Middle frontal gyrus (tissue), 1 donor: ENCODE results near the gene NOSTRIN.
"Not testable (repeated sequence)": the region's sequence is repeated elsewhere in the genome, so short reads cannot be mapped to it uniquely, and the experiment has no call there.

ENCODE experiments used
- DNase-seq: peaks from one replicate; pipeline ENCODE4 v3.0.0-alpha.2; 2015; ENCODE audit warnings: low spot score; ENCODE audit errors: extremely low spot score

Gene NOSTRIN, protein sequence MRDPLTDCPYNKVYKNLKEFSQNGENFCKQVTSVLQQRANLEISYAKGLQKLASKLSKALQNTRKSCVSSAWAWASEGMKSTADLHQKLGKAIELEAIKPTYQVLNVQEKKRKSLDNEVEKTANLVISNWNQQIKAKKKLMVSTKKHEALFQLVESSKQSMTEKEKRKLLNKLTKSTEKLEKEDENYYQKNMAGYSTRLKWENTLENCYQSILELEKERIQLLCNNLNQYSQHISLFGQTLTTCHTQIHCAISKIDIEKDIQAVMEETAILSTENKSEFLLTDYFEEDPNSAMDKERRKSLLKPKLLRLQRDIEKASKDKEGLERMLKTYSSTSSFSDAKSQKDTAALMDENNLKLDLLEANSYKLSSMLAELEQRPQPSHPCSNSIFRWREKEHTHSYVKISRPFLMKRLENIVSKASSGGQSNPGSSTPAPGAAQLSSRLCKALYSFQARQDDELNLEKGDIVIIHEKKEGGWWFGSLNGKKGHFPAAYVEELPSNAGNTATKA

GRCh38 chr2:168801961-168802858 is at the start of gene NOSTRIN:
Gene NOSTRIN, plus strand, starts transcription at chr2:168802637. Its CDS starts 10 bp downstream, at chr2:168802647.
- DNase-seq, result no peak

- no peak for DNase-seq
Measured at GRCh38 chr2:168753765-168754329, 48.6 kb upstream of the NOSTRIN start.

- DNase-seq, result no peak
Measured at GRCh38 chr2:168757223-168757622, 45.2 kb upstream of the NOSTRIN start.

- no peak for DNase-seq
Measured at GRCh38 chr2:168758970-168759820, 43.2 kb upstream of the NOSTRIN start.

DNA sequence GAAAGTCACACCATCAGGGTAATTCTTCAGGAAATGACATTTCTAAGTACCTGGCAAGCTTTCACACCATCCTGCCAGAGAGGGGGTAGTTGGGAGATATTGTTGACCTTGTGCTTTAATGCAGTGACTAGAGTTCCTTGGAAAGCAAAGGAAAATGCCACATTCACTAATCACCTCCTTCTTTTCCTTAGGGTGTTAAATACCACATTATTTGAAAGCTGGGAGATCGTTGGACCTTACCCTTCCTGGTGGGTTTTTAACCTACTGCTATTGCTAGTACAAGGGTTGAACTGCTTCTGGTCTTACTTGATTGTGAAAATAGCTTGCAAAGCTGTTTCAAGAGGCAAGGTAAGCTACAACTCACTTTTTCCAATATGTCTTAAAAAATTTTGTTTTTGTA is 37.0 kb upstream of the NOSTRIN start:
- DNase-seq, result no peak

DNA sequence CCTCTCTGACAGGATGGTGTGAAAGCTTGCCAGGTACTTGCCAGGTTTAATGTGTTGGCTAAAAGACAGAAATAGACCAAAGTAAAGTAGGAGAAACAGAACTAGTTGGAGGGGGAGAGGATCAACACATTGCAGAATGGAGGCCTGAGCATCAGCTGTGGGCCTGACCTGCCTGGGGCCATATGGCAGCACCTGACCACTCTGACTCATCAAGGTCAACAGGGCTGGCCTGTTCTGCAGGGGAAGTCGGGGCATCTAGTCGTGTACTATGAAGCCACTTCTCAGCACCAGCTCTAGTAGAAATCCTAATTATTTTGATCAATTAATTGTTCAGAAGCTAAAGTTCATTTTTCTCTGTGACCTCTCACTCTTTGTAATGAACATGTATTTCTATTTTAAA is 35.8 kb upstream of the NOSTRIN start:
- no peak for DNase-seq

GRCh38 chr2:168767258-168767657 is 35.2 kb upstream of the NOSTRIN start:
- DNase-seq, result no peak

DNA sequence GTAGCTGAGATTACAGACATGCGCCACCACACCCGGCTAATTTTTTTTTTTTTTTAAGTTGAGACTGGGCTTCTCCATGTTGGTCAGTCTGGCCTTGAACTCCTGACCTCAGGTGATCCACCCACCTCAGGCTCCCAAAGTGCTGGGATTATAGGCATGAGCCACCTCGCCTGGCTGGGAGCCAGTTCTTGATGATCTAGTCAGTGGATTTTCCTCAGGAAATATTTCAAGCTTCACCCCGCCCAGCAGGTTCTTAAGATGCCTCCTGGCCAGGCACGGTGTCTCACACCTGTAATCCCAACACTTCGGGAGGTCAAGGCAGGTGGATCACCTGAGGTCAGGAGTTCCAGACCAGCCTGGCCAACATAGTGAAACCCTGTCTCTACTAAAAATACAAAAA is 34.1 kb upstream of the NOSTRIN start:
- DNase-seq, result not testable (repeated sequence)

- no peak for DNase-seq
Measured at GRCh38 chr2:168770796-168771195, 31.6 kb upstream of the NOSTRIN start.

DNA sequence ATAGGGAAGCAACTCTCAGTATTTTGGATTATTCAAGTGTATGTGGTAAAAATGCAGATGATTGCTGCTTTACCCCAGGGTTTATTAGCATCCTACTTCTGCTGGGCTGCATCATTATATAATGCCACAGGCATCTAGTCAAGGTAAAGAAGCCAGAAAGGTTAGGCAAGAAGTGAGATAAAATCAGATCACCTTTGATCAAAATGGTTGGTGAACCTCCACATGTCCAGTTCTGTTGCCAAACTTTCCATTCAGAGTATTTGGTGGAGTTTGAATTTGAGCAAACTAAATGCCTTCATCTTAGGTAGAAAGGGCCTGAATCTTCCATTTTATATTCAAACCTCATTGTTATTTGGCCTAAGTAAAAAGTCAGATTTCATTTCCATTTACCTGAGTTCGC is 29.7 kb upstream of the NOSTRIN start:
- DNase-seq, result no peak

GRCh38 chr2:168773128-168773527 is 29.3 kb upstream of the NOSTRIN start:
- no peak for DNase-seq

DNA sequence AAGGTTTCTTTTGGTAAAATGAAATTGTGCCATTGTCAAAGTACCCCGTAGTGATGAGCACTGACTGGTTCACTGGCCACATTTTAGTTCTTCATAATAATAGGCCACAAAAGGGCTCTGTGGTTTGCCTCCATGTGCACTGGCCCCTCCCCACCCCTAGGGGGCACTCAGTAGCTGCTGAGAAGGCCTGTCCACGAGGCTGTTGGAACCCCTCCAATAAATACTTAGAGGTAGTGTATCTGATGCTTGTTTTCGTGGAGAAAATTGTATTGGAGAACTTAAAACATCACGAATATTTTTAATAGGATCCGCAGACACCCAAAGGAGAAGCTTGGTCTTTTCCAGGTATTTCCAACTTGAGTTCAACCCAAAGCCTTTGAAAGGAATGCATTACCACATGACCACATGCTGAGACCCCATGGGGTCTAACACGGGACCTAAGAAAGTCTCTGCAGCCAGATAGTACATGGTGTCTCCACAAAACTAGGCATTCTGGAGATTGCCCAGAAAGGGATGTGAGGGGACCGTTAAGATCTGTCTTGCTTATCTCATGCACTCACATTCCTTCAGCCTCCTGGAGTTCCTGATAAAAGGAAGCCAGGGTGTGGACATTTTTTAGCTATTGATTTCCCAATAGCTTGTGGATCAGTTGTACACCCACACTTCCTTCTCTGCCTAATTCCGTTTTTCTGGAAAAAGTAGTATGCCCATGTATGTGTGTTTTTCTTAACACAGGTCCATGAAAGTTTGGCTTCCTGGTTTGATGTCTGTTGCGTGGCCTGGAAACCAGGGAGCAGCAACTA is 28.5 kb upstream of the NOSTRIN start:
- no peak for DNase-seq

DNA sequence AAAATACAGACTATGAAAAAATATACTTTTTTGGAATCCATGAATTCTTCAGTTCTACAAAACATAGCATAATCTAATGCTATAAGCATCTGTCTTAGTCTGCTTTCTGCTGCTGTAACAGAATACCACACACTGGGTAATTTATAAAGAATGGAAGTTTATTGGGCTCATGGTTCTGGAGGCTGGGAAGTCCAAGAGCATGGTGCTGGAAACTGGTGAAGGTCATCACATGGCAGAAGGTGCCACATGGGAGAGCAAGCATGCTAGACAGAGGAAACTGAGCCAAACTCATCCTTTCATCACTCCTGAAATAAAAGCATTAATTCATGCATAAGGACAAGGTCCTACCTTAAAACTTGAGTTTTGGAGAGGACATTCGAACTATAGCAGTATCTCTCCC is 26.6 kb upstream of the NOSTRIN start:
- DNase-seq, result no peak

DNA sequence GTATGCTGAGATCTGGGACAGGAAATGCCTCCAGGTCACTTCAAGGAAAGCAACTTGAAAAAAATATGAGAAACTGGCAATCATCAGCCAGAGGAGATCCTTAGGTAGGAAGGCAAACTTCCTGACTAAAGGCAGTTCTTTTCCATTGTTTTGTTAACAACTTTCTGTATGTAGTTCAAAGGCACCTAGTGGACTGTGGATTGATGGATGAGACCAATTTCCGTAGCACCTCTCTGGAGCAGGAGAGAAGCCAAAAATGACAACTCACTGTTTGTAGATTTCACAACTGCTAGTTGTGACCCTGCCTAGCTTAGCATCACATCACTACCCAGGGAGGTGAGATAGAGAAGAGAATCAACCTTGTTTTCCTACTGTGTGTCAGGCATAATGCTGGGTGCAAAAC is 21.8 kb upstream of the NOSTRIN start:
- DNase-seq, result no peak

GRCh38 chr2:168781191-168781817 is 21.1 kb upstream of the NOSTRIN start:
- no peak for DNase-seq

DNA sequence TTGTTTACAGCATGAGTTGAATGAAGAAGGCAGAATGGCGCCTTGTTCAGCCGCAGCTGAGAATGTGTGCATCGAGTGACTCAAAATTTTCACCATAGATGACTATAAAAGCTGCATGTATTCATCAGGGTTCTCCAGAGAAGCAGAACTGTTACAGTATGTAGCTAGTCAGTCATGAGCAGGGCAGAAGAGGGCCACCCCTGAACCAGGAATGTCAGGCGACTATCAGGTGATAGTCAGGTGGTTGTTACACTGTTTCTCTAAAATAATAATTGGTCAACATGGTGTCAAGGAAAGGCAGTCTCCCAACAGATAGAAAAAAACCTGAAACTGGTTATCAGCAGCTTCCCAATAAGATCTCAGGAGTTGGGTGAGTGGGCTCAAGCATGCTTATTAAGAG is 20.2 kb upstream of the NOSTRIN start:
- DNase-seq, result no peak

GRCh38 chr2:168784993-168785392 is 17.4 kb upstream of the NOSTRIN start:
- DNase-seq, result no peak

DNA sequence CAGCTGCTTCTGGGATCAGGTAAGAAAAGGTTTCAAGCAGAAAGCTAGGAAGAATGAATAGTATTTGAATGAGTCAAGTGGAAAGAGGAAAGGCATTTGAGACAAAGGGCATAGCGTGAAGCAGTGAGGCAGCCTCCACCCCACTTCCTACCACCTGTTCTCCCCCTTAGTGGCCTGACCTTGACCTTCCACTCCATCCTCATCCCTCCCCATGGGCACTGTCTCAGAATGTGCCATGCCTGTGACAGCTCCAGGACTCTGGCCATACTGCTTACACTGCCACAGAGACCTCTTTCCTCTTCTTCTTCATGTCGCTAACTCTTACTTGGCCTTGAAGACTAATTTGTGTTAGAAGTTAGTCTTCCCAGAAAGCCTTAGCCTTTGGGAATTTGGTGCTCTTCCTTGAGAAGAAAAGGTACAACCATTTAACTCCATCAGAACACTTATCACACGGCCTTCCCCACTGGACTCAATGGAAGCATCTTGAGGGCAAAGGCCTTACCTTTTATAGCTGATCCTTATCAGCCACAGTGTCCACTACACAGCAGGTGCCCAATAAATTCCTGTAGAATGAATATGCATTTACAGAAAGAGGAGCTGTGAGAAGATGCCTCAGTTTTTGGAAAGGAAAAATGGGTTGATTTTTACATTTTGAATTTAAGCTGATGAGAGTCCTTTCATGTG is 15.2 kb upstream of the NOSTRIN start:
- DNase-seq, result no peak

DNA sequence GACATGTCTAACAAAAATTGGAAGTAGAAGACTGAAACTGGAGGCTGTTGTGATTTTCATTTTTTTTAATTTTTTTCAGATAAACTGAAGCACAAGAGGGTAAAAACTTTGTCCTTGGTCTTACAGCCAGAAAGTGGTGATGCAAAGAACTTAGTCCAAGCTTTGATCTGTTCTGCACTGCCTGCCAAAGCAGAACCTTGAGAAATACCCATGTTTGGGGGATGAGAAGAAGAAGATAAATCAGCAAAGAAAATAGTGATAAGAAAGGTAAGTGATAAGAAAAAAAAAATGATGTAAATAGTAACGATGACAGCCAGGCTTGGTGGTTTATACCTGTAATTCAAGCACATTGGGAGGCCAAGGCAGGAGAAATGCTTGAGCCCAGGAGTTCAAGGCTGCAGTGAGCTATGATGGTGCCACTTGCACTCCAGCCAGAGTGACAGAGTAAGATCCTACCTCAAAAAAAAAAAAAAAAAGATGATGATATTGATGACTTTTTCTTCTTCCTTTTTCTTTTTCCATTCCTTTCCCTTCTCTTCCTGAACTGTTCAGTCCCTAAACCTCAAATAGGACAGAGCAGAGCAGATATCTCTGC is 14.6 kb upstream of the NOSTRIN start:
- no peak for DNase-seq
